IMR-90 (cell line): ENCODE measurements around the gene ARPC5. TPM values are rescaled to one million over a fixed set of nuclear protein-coding genes. Genes with fewer than 3 reads are reported as not detected.

Source experiments
- ATAC-seq: fragments of 200-7000 bp; cut with Tn5 transposase; 2 replicates; pipeline ENCODE4 v1.9.1; 2020; ENCODE audit warnings: low read depth, mild to moderate bottlenecking, moderate library complexity
- BruUV-seq: library from RNA; stranded (reverse); fragments of 400-500 nt; replicated peaks from 2 replicates; lab custom pipeline; 2021; lab: Mats Ljungman, UMichigan
- CTCF ChIA-PET: fragments of 300-600 bp; formaldehyde crosslinking; extraction: SDS; loops from one replicate; lab custom pipeline; 2021; ENCODE audit warnings: antibody characterized with exemption; lab: Yijun Ruan, JAX
- POLR2A ChIA-PET: fragments of 300-600 bp; sonication (Branson Sonifier 250); formaldehyde crosslinking; loops from one replicate; lab custom pipeline; 2022; ENCODE audit warnings: antibody characterized with exemption; ENCODE audit not compliant: unreplicated experiment; lab: Charles Lee
- DNase-seq: peaks from one replicate; pipeline ENCODE4 v3.0.0; 2013
- H2AFZ ChIP-seq: replicated peaks from 2 replicates; pipeline ENCODE3; 2013; ENCODE audit warnings: low read length, mild to moderate bottlenecking; ENCODE audit not compliant: poor library complexity
- H2AK5ac ChIP-seq: 2 replicates; pipeline ENCODE4 v1.6.1; 2013; ENCODE audit warnings: low read depth, low read length, inconsistent platforms
- H2AK9ac ChIP-seq: replicated peaks from 2 replicates; pipeline ENCODE3; 2013; ENCODE audit warnings: mild to moderate bottlenecking, low read depth, low read length, moderate library complexity; ENCODE audit not compliant: poor library complexity
- H2BK120ac ChIP-seq: 2 replicates; pipeline ENCODE4 v1.6.1; 2013; ENCODE audit warnings: low read depth, low read length, inconsistent platforms
- H2BK15ac ChIP-seq: 3 replicates; pipeline ENCODE4 v1.6.1; 2013; ENCODE audit warnings: low read depth, low read length, inconsistent platforms
- H2BK20ac ChIP-seq: 2 replicates; pipeline ENCODE4 v1.6.1; 2013; ENCODE audit warnings: low read depth, mild to moderate bottlenecking, inconsistent platforms, low read length, moderate library complexity
- H2BK5ac ChIP-seq: 2 replicates; pipeline ENCODE4 v1.6.1; 2013; ENCODE audit warnings: mild to moderate bottlenecking, low read depth, low read length, inconsistent platforms; ENCODE audit not compliant: poor library complexity, severe bottlenecking
- H3K14ac ChIP-seq: replicated peaks from 2 replicates; pipeline ENCODE4 v1.6.1; 2013; ENCODE audit warnings: low read depth, low read length, inconsistent platforms
- H3K18ac ChIP-seq: 2 replicates; pipeline ENCODE4 v1.6.1; 2013; ENCODE audit warnings: low read depth, low read length, control low read depth
- H3K23ac ChIP-seq: 2 replicates; pipeline ENCODE4 v1.6.1; 2013; ENCODE audit warnings: low read depth, low read length, inconsistent platforms
- H3K27ac ChIP-seq: 2 replicates; pipeline ENCODE4 v1.5.1; 2013; ENCODE audit warnings: mild to moderate bottlenecking, control low read depth, low read length; ENCODE audit not compliant: insufficient read depth
- H3K27me3 ChIP-seq: 2 replicates; pipeline ENCODE4 v1.6.1; 2013; ENCODE audit warnings: low read length; ENCODE audit not compliant: control insufficient read depth, insufficient read depth
- H3K36me3 ChIP-seq: 2 replicates; pipeline ENCODE4 v1.6.1; 2013; ENCODE audit warnings: low read length, mixed read lengths; ENCODE audit not compliant: control insufficient read depth, insufficient read depth
- H3K4ac ChIP-seq: 2 replicates; pipeline ENCODE4 v1.6.1; 2013; ENCODE audit warnings: low read depth, low read length, inconsistent platforms
- H3K4me1 ChIP-seq: 2 replicates; pipeline ENCODE4 v1.6.1; 2013; ENCODE audit warnings: low read length, mixed read lengths; ENCODE audit not compliant: control insufficient read depth, insufficient read depth
- H3K4me2 ChIP-seq: 2 replicates; pipeline ENCODE4 v1.6.1; 2013; ENCODE audit warnings: low read depth, mild to moderate bottlenecking, control low read depth, low read length, moderate library complexity
- H3K4me3 ChIP-seq: 2 replicates; pipeline ENCODE4 v1.5.1; 2013; ENCODE audit warnings: low read depth, mild to moderate bottlenecking, control low read depth, low read length, moderate library complexity; ENCODE audit not compliant: insufficient read depth
- H3K56ac ChIP-seq: 2 replicates; pipeline ENCODE4 v1.6.1; 2013; ENCODE audit warnings: low read length, inconsistent platforms; ENCODE audit not compliant: insufficient read depth; ENCODE audit errors: extremely low read depth
- H3K79me1 ChIP-seq, 2 experiments: 2 replicates each; pipeline ENCODE4 v1.6.1; 2013; ENCODE audit warnings: low read length in 2 of 2, inconsistent platforms in 1 of 2, low read depth in 1 of 2
- H3K9ac ChIP-seq: 2 replicates; pipeline ENCODE4 v1.6.1; 2013; ENCODE audit warnings: low read depth, low read length, control low read depth
- H3K9me1 ChIP-seq: 2 replicates; pipeline ENCODE4 v1.6.1; 2013; ENCODE audit warnings: low read length, inconsistent platforms; ENCODE audit not compliant: insufficient read depth
- H3K9me3 ChIP-seq: 2 replicates; pipeline ENCODE4 v1.6.1; 2013; ENCODE audit warnings: low read length; ENCODE audit not compliant: control insufficient read depth, insufficient read depth
- H4K20me1 ChIP-seq: 2 replicates; pipeline ENCODE4 v1.6.1; 2013; ENCODE audit warnings: low read length, inconsistent platforms; ENCODE audit not compliant: insufficient read depth
- H4K5ac ChIP-seq: 2 replicates; pipeline ENCODE4 v1.6.1; 2013; ENCODE audit warnings: mild to moderate bottlenecking, low read depth, low read length, control low read depth
- H4K8ac ChIP-seq, 2 experiments: 2 replicates each; pipeline ENCODE4 v1.6.1; 2013; ENCODE audit warnings: low read depth in 2 of 2, low read length in 2 of 2, control low read depth in 1 of 2, inconsistent platforms in 1 of 2
- H4K91ac ChIP-seq: 2 replicates; pipeline ENCODE4 v1.6.1; 2013; ENCODE audit warnings: low read depth, low read length, inconsistent platforms; ENCODE audit not compliant: insufficient read depth
- CHD1 ChIP-seq: IDR thresholded peaks from 2 replicates; pipeline ENCODE4 v1.6.1; 2012; ENCODE audit warnings: low read depth, low read length, improper control_type of control experiment
- RFX5 ChIP-seq: IDR thresholded peaks from 2 replicates; pipeline ENCODE4 v1.8.0; 2012; ENCODE audit warnings: low read depth, mild to moderate bottlenecking, low read length, moderate library complexity
- dilution Hi-C: fragments of 300-500 bp; cut with HindIII; formaldehyde crosslinking; loops from one replicate; pipeline ENCODE4 v1.14.3; 2018; ENCODE audit warnings: low sequenced_read_pairs; ENCODE audit not compliant: unreplicated experiment
- in situ Hi-C: fragments of 300-500 bp; cut with MboI; formaldehyde crosslinking; loops from 3 replicates; pipeline ENCODE4 v1.14.3; 2019; ENCODE audit warnings: low sequenced_read_pairs, inconsistent platforms, mixed read lengths
- intact Hi-C: fragments of 100-400 bp; cut with micrococcal nuclease; formaldehyde crosslinking; loops from 2 replicates; pipeline ENCODE4 v1.10.0; 2022
- polyA plus RNA-seq, 3 experiments: library from polyadenylated mRNA; depleted of rRNA; stranded (reverse); fragments of >200 nt; gene quantifications; 2 replicates each; pipeline ENCODE4 v1.2.3, GENCODE V29; 2012; ENCODE audit warnings: low replicate concordance in 1 of 3
- total RNA-seq: library from RNA; depleted of rRNA; stranded (reverse); fragments of >200 nt; gene quantifications from 2 replicates; pipeline ENCODE4 v1.2.3, GENCODE V29; 2012

The ARPC5 gene
- total and polyA plus RNA-seq, 2 of the 4 experiments (the other 2 are of a cell fraction), result 132 to 212 TPM

DNA sequence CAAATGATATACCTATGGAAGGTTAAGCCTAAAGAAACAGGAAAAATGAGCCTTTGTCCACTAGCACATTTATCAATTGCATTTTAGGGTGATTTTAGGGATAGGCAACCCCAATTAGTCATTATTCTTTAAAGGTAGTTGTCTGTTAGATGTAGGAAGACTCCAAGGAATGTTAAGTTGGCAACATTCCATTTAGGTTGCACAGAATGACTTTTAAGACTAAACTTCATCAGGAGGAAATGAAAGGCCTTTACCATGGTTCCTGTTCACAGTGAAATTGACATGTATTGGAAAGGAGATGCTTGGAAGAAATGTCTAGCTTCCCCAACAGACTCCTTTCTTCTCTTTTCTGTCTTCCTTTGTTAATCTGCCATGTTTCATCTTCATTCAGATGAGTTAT is 19.1 kb upstream of the ARPC5 start:
- Histone ChIP-seq H3K18ac (no peak overlapping the region), H2AK5ac (no peak overlapping the region), H2BK120ac (no peak overlapping the region), H4K20me1 (no peaks in the 10 kb centered on the region), H3K79me1 (peaks cover 2 to 5% of the 10 kb centered on the region in 2 experiments; a peak in 1 of 4 replicates), H3K4me1 (peaks cover 6% of the 10 kb centered on the region), H2AFZ (no peak overlapping the region), H3K9ac (no peak overlapping the region), H3K56ac (no peak overlapping the region), H4K8ac (no peak overlapping the region), H2BK5ac (no peak overlapping the region), H3K36me3 (no peaks in the 10 kb centered on the region), H2BK15ac (no peak overlapping the region), H3K9me1 (no peaks in the 10 kb centered on the region), H2BK20ac (no peak overlapping the region), H3K27me3 (no peaks in the 10 kb centered on the region), H4K5ac (no peak overlapping the region), H3K4me2 (no peak overlapping the region), H2AK9ac (no peak overlapping the region), H3K14ac (no peak overlapping the region), H3K9me3 (no peaks in the 10 kb centered on the region), H3K23ac (no peak overlapping the region), H3K27ac (no peak overlapping the region), H4K91ac (no peak overlapping the region), H3K4ac (no peak overlapping the region), H3K4me3 (no peak overlapping the region)
- in situ Hi-C loops, result loop anchor here (5.0 to 25.0 kb wide), 2 partner anchors 258 to 1008 kb away; no protein-coding TSS in a partner anchor
- POLR2A ChIA-PET, result no interaction called here
- dilution Hi-C loops, result loop anchor here (25.0 kb wide), 1 partner anchor 258 kb away; no protein-coding TSS in a partner anchor
- intact Hi-C loops, result loop anchor here (1.0 to 10.0 kb wide), 4 partner anchors 31 to 570 kb away; partner anchors contain the start of gene RGL1
- DNase-seq (no peak), ATAC-seq (no peak)
- BruUV-seq, result no TSS peak
- CTCF ChIA-PET, result interaction anchor here (0.7 to 4.2 kb wide), 7 partner anchors 10 to 261 kb away, joined by 3 to 55 read pairs (median 4); partner anchors contain the start of gene ARPC5
- TF ChIP-seq RFX5 (no peak), CHD1 (no peak)
